Measurements from ENCODE around the gene ASB10. TPM values are rescaled to one million over a fixed set of nuclear protein-coding genes. Genes with fewer than 3 reads are reported as not detected.

The ASB10 gene
- total RNA-seq, 2 donors from 2014 or later: not detected

DNA sequence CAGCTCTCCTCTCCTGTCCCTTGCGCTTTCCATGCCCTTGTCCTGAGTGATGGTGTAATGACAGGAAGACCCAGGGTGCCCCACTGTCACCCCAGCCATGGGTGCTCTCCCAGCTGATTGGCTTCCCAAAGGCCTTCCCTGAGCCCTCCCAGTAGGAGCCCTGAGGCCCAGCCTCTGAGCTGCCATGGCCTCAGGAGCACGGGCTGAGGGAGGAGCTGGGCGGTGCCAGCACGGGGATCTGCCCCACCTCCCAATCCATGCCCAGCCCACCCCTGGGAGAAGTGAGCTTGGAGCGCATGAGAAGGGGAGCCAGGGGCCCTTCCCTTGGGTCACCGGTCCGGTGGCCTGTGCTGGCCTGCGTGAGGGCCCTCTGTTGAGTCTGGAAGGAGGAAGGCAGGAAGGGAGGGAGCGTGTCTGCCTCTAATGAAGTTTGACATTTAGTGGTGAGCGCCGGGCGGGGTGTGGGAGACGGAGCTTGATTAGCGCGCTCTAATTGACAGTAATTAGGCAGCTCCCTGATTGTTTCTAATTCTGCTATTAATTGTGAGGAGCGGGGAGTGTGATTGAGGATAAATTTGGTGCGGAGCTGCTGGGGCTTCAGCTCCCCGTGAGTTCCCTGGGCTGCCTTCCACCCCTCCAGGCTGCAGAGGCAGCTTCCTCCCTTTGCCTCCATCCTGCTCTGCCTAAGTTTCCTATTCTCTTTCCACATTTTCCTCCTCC is 47.8 kb downstream of the ASB10 start:
- H3K4me3 Mint-ChIP-seq: peak overlapping the region; percentile 71
- DNase-seq (peak in 1 of 3 donors; percentile 3), ATAC-seq (no peak)
- no peaks in the 10 kb centered on the region for H3K9me3 ChIP-seq (ENCODE audit: control insufficient read depth, low read length, poor library complexity, severe bottlenecking)
- H3K4me1 Mint-ChIP-seq: peaks cover 8% of the 10 kb centered on the region
- H3K36me3 Mint-ChIP-seq (ENCODE audit: low read depth): peaks cover 10% of the 10 kb centered on the region
- no peak overlapping the region for H3K27ac Mint-ChIP-seq
- no peaks in the 10 kb centered on the region for H3K27me3 Mint-ChIP-seq

DNA sequence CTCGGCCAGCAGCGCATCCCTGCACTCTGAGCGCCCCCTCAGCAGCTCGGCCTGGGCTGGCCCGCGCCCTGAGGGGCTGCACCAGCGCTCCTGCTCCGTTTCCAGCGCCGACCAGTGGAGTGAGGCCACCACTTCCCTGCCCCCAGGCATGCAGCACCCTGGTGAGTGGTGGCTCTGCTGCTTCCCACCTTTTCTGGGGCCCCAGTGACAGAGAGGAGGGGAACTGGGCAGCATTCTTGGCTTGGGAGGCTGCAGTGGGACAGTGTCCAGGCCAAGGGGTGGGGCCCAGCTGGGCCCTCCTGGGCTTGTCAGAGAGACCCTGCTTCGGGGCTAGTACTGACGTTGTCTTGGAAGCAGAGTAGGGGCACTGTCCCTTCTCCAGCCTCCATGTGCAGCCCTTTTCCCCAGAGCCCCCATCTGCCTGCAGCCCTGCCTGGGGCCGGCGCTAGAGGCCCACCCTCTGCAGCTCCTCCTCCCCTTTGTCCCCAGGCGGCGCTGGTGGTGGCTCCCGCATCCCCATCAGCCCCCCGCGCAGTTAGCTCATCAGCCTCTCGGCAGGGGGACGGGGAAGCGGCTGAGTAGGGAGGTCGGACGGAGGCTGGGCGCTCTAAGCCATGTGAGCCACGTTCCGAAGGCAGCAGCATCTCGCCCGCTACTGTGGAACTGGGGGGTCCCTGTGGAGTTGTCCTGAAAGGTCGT is 48.7 kb downstream of the ASB10 start:
- H3K9me3 ChIP-seq (ENCODE audit: control insufficient read depth, low read length, poor library complexity, severe bottlenecking): no peaks in the 10 kb centered on the region
- peak in 1 of 3 donors; percentile 2 for DNase-seq
- H3K4me3 Mint-ChIP-seq: no peak overlapping the region
- peaks cover 8% of the 10 kb centered on the region for H3K4me1 Mint-ChIP-seq
- no peaks in the 10 kb centered on the region for H3K27me3 Mint-ChIP-seq
- H3K36me3 Mint-ChIP-seq (ENCODE audit: low read depth): peaks cover 4% of the 10 kb centered on the region
- no peak for ATAC-seq
- no peak overlapping the region for H3K27ac Mint-ChIP-seq

DNA sequence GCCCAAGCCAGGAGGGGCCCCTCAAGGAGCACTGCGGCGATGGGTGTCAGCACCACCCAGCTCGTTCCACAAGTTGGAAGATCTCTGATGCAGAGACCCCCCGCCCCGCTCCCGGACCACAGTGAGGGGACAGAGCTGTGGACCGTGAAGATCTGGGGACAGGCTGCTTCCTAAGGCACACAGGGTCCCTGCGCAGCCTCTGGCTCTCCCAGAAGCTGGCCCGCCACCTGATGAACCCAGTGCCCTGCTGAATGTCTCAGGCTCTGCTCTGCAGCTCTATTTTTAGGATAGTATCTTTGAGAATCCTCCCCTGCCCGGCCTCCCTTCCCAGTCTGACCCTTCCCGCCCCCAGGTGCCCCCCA is 49.3 kb downstream of the ASB10 start:
- Mint-ChIP-seq H3K4me3 (no peak overlapping the region), H3K27me3 (no peaks in the 10 kb centered on the region), H3K4me1 (peaks cover 8% of the 10 kb centered on the region), H3K36me3 (ENCODE audit: low read depth) (peaks cover 2% of the 10 kb centered on the region), H3K27ac (no peak overlapping the region)
- DNase-seq (peak in 1 of 3 donors; percentile 1), ATAC-seq (no peak)
- no peaks in the 10 kb centered on the region for H3K9me3 ChIP-seq (ENCODE audit: control insufficient read depth, low read length, poor library complexity, severe bottlenecking)

DNA sequence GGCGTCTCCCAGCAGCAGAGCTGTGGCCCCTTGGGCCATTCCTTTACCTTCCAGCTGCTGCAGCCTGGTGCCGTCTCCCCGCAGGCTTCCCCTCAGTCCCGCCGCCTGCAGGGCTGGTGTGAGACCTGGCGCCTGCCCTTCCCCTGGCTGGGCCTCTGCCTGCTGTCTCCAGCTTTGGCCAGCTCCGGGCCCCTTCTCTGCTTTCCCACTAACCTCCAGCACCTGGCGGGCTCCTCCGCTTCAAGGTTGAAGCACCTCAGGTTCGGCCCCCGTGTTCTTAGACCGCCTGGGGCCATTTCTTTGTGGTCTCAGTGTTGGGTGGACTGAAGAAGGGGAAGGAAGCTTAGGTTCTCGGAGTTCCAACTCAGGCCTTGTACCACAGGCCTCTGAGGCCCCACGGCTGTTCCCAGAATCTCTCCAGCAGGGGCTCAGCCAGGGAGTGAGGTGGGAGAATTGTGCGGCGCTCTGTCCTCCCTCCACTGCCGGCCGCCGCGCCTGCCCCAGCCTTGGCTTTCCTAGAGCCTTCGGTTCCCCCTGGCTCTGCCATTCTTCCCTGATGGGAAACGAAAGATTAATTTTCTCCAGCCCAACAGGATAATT is 49.9 kb downstream of the ASB10 start:
- H3K36me3 Mint-ChIP-seq (ENCODE audit: low read depth): peaks cover 2% of the 10 kb centered on the region
- H3K27ac Mint-ChIP-seq: no peak overlapping the region
- no peaks in the 10 kb centered on the region for H3K9me3 ChIP-seq (ENCODE audit: control insufficient read depth, low read length, poor library complexity, severe bottlenecking)
- H3K4me3 Mint-ChIP-seq: no peak overlapping the region
- H3K4me1 Mint-ChIP-seq: peaks cover 8% of the 10 kb centered on the region
- no peaks in the 10 kb centered on the region for H3K27me3 Mint-ChIP-seq
- ATAC-seq (no peak), DNase-seq (peak in 1 of 3 donors; percentile 1)

DNA sequence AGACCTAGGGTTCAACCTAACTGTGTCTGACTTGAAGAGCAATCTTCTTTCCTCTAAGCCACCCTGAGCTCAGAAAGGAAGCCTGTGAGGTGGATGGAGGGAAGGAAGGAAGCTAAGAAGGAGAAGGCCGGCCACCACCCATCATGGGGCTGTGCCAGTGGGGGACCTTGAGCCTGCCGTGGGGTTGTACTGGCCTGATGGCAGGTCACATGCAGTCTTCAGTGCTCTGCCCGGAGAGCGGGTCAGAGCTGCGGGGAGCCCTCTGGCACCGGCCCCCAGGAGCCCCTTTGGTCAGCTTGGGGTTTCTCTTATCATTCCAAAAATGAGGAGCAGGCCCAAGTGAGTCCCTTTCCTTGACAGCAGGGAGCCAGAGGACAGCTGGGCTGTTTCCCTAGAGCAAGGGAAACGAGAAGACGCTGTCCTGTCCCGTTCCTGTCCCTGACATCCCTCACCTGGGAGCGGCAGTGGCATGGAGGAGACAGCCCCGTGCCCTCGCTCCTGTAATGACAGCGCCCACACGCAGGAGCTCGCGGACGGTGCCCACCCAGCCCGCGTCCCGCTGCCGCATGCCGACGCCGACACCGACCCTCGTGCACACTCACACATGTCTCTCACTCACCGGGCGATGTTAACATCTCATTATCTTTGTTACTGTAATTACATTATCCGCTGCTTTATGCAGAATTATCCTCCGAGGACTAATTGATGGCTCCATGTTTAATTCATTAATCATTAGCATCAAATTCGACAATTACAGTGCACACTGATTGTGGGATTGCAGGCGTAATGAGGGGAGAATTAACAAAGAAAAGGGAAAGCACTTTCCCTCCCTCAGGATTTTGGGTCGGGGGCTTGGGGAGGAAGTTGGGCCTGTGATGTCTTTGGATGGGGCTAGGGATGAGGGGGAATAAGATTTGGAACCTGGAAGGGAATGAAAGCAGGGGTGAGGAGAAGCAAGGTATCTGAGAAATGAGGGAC is 50.9 kb downstream of the ASB10 start:
- H3K9me3 ChIP-seq (ENCODE audit: control insufficient read depth, low read length, poor library complexity, severe bottlenecking): no peaks in the 10 kb centered on the region
- Mint-ChIP-seq H3K4me1 (peaks cover 10% of the 10 kb centered on the region), H3K36me3 (ENCODE audit: low read depth) (peaks cover 4% of the 10 kb centered on the region), H3K27me3 (no peaks in the 10 kb centered on the region), H3K4me3 (no peak overlapping the region), H3K27ac (no peak overlapping the region)
- ATAC-seq: no peak
- peak in 1 of 3 donors; percentile 2 for DNase-seq

DNA sequence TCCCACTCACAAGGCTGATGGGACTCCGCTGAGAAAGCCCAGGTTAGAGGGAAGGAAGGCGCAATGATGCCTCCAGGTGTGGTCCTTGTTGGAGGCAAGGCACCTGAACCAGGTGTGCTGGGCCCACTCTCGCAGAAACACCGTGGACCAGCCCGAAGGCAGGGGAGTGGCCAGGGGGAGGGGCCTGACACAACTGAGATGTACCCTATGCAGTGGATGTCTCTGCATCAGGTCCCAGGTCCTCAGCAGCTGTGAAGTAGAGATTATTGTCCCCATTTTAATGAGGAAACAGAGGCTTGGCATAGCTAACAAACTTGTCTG is 51.6 kb downstream of the ASB10 start:
- peaks cover 10% of the 10 kb centered on the region for H3K4me1 Mint-ChIP-seq
- H3K27me3 Mint-ChIP-seq: no peaks in the 10 kb centered on the region
- H3K4me3 Mint-ChIP-seq: no peak overlapping the region
- H3K27ac Mint-ChIP-seq: no peak overlapping the region
- no peaks in the 10 kb centered on the region for H3K9me3 ChIP-seq (ENCODE audit: control insufficient read depth, low read length, poor library complexity, severe bottlenecking)
- ATAC-seq (no peak), DNase-seq (no peak)
- peaks cover 4% of the 10 kb centered on the region for H3K36me3 Mint-ChIP-seq (ENCODE audit: low read depth)

DNA sequence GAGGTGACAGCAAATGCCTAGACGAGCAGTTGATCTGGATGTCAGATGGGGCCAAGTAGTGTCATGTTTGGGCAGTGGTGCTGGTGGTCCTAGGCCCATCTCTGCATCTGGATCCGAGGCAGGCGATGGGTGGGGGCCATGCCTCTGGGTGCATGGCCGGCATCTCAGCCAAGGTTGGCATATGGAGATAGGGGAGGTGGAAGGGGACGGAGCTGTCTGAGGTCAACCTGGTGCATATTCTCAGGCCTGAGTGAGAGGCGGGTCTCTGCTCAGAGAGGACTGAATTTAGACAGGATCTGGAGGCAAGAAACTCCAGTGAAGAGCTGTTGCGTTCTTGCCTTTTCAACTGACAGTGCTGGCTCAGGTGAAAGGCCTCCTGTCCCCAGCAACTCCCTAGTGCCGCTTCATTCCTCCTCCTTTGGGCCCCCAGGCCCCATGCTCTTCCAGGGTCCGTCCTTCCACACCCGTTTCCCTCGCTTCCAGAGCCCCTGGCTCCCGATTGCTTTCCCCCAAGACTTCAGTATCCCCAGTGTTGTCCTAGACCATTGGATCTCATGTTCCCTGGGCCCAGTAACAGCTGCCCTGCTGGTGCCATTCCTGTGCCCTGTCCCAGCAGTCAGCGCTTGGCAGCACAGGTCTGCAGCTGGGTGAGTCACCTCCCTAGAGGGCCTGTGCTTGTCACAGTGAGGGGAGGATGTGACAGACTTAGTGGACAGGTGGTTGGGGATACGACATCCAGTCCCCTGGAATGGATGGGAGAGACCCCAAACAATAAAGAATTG is 52.1 kb downstream of the ASB10 start:
- peaks cover 4% of the 10 kb centered on the region for H3K36me3 Mint-ChIP-seq (ENCODE audit: low read depth)
- ATAC-seq (no peak), DNase-seq (peak in 1 of 3 donors; percentile 2)
- H3K4me1 Mint-ChIP-seq: peaks cover 10% of the 10 kb centered on the region
- no peaks in the 10 kb centered on the region for H3K9me3 ChIP-seq (ENCODE audit: control insufficient read depth, low read length, poor library complexity, severe bottlenecking)
- no peak overlapping the region for H3K4me3 Mint-ChIP-seq
- H3K27me3 Mint-ChIP-seq: no peaks in the 10 kb centered on the region
- H3K27ac Mint-ChIP-seq: no peak overlapping the region

DNA sequence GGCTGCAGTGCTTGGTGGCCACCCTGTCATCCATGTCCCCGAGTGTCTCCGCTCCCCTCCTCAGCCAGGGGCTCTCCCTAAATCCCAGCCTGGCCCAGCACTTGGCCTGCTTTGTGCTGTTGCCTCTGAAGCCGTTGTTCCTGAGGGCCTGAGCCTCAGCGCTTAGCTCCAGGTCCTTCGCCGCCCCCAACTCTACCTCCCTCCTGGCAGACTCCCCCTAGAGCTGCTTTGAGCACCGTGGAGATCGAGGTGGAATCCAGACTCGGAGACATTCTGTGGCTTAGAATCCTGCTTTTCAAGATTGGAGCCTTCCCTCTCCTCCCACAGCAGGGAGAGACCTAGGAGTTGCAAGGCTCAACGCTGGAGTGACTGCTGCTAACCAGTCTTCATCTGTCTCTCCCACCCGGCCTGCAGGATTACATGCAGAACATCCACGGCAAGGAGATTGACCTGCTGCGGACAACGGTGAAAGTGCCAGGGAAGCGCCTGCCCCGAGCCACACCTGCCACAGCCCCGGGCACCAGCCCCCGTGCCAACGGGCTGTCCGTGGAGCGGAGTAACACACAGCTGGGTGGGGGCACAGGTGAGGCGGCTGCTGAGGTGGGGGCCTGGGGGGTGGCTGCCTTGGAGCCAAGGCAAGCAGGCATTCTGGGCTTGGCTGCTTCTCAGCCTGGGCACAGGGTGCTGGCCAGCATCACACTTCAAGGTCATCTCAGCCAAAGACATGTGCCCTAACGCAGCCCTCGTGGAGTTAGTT is 52.9 kb downstream of the ASB10 start:
- no peaks in the 10 kb centered on the region for H3K27me3 Mint-ChIP-seq
- ATAC-seq (no peak), DNase-seq (no peak)
- peaks cover 4% of the 10 kb centered on the region for H3K36me3 Mint-ChIP-seq (ENCODE audit: low read depth)
- H3K4me1 Mint-ChIP-seq: peaks cover 8% of the 10 kb centered on the region
- no peak overlapping the region for H3K4me3 Mint-ChIP-seq
- no peak overlapping the region for H3K27ac Mint-ChIP-seq
- H3K9me3 ChIP-seq (ENCODE audit: control insufficient read depth, low read length, poor library complexity, severe bottlenecking): no peaks in the 10 kb centered on the region

DNA sequence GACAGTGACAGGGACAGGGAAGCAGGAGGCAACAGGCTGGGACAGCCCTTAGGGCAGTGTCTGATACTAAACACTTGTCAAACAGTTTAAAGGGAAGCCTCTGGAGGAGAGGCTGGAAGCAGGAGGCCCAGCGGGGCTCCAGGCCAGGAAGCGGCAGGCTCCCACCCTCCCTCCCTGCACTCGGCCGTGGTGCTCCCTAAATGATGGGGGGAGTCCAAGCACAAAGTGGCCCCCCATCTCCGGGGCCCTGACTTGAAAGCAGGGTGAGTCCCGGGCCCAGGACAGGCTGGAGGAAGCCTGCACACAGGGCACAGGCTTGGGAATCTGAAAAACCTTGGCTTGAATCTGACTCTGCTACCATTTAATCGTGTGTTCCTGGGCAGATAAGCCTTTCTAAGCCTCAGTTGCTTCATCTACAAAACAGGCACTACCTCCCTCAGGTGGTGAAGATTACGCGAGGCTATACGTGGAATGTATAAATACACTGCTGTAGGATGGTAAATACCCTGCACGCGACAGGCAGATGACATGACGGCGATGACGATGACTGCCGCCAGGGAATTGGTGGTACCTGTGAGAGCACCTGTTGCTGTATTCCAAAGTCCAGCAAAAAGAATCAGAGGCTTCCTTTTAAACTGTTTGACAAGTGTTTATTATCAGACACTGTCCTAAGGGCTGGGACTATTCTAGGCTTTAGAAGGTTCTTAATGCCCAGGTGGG is 53.6 kb downstream of the ASB10 start:
- H3K4me1 Mint-ChIP-seq: peaks cover 5% of the 10 kb centered on the region
- H3K4me3 Mint-ChIP-seq: no peak overlapping the region
- DNase-seq: no peak
- peaks cover 4% of the 10 kb centered on the region for H3K36me3 Mint-ChIP-seq (ENCODE audit: low read depth)
- H3K9me3 ChIP-seq (ENCODE audit: control insufficient read depth, low read length, poor library complexity, severe bottlenecking): no peaks in the 10 kb centered on the region
- ATAC-seq: no peak
- no peak overlapping the region for H3K27ac Mint-ChIP-seq
- H3K27me3 Mint-ChIP-seq: no peaks in the 10 kb centered on the region

DNA sequence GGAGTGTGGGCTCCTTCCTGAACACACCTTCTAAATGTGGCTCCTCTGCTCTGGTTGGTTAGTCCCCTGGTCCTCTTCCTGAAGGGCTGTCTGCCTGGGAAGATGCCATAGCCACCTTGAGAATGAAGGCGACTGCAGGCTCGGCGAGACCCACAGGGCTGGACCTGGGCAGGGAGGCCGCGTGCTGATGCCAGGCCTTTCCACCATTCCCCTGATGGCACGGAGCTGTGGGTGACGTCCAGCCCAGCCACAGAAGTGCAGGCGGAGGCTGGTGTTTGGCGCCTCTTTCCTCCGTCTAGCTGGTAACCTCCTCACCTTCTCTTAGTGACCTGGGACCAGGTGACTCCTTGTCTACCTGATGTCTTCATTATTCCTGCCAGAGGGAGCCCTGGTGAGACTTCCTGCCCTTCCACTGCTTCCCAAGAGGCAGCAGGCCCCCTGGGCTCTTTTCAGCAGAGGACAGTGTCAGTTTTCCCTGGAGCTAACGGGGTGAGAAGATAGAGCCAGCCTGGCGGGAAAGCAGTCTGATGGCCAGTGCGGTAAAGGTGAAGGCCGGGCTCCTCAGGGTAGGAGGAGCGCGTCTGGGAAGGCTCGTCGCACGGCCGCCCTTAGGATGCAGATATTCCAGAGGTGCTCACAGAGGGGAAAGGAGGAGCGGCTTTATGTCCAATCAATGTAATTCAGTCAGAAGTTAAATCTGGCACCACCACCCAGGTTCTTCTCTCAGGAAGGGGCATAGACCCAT is 54.4 kb downstream of the ASB10 start:
- no peak for DNase-seq
- Mint-ChIP-seq H3K27ac (no peak overlapping the region), H3K36me3 (ENCODE audit: low read depth) (peaks cover 4% of the 10 kb centered on the region), H3K4me3 (no peak overlapping the region), H3K4me1 (peaks cover 5% of the 10 kb centered on the region), H3K27me3 (no peaks in the 10 kb centered on the region)
- no peaks in the 10 kb centered on the region for H3K9me3 ChIP-seq (ENCODE audit: control insufficient read depth, low read length, poor library complexity, severe bottlenecking)
- ATAC-seq: no peak
